ENCODE results near the gene NPLOC4.

NPLOC4 gene

DNA sequence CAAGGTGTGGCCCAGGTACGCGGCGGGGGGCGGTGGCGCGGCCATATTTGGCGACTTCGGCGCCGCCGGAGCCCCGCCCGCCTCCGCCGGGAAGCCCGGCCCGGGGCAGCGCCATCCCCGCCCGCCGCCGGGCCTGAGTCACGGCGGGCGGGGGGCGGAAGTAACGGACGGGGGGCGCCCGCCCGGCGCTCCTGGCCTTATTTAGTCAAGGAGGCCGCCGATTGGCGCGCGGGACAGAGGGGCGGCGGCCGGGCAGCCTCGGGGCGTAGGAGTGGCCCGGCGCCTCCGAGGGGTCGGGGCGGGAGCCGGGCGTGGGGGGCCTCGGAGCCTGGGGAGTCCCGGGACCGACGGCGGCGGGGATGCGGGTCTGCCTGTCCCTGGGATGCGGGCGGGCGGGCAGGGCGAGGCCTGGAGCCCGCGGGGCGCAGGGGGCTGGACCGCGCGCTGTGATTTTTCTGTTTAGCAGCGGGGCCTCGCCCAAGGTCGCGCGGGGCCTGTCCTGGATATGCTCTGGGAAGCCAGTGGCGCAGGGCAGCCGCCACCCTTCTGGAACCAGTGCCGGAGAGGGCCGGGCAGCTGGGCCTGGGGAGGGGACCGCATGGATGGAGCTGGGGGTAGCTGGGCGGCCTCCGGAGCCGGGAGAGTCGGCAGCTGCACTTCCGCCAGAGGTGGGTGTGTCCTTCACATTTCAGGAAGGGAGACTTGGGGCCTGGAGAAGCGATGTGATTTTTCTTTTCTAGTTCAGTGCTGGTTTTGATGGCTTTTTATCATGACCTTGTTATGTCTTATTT lies 122.0 kb downstream of the NPLOC4 start:
- peak overlapping the region; percentile 78 to 87 for H3K4me3 ChIP-seq (ENCODE audit: low read length in 2 of 2)
- H3K9ac ChIP-seq (ENCODE audit: low read length in 2 of 2): peak overlapping the region; percentile 84 to 99
- no peaks in the 10 kb centered on the region for H3K9me3 ChIP-seq (ENCODE audit: control insufficient read depth in 2 of 2, low read length in 2 of 2)
- peaks cover 54% of the 10 kb centered on the region for H3K4me1 ChIP-seq (ENCODE audit: control insufficient read depth, insufficient read depth, low read length)
- H3K36me3 ChIP-seq (ENCODE audit: control insufficient read depth in 2 of 2, insufficient read depth in 2 of 2, low read length in 2 of 2): peaks cover 20 to 23% of the 10 kb centered on the region in 2 donors
- H3K27me3 ChIP-seq (ENCODE audit: control insufficient read depth in 1 of 2, insufficient read depth in 2 of 2, low read length in 2 of 2): no peaks in the 10 kb centered on the region
- peak overlapping the region; percentile 100 for H3K27ac ChIP-seq (ENCODE audit: low read length)

DNA sequence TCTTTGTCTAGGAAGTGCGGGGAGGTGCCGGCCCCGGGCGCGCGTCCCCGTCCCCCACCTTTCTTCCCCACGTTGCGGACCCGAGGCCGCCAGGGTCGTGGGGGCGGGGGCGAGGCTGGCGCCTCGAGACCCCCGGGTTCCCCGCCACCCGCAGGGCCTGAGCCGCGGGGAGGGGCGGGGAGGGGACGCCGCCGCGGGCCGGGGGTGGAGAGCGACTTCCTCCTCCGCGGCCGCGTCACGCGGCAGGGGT lies 122.5 kb downstream of the NPLOC4 start:
- peak overlapping the region; percentile 100 for H3K27ac ChIP-seq (ENCODE audit: low read length)
- H3K4me1 ChIP-seq (ENCODE audit: control insufficient read depth, insufficient read depth, low read length): peaks cover 50% of the 10 kb centered on the region
- peak overlapping the region; percentile 86 to 87 for H3K4me3 ChIP-seq (ENCODE audit: low read length in 2 of 2)
- H3K9ac ChIP-seq (ENCODE audit: low read length in 2 of 2): peak overlapping the region; percentile 99
- peaks cover 24 to 28% of the 10 kb centered on the region in 2 donors for H3K36me3 ChIP-seq (ENCODE audit: control insufficient read depth in 2 of 2, insufficient read depth in 2 of 2, low read length in 2 of 2)
- H3K27me3 ChIP-seq (ENCODE audit: control insufficient read depth in 1 of 2, insufficient read depth in 2 of 2, low read length in 2 of 2): no peaks in the 10 kb centered on the region
- no peaks in the 10 kb centered on the region for H3K9me3 ChIP-seq (ENCODE audit: control insufficient read depth in 2 of 2, low read length in 2 of 2)

DNA sequence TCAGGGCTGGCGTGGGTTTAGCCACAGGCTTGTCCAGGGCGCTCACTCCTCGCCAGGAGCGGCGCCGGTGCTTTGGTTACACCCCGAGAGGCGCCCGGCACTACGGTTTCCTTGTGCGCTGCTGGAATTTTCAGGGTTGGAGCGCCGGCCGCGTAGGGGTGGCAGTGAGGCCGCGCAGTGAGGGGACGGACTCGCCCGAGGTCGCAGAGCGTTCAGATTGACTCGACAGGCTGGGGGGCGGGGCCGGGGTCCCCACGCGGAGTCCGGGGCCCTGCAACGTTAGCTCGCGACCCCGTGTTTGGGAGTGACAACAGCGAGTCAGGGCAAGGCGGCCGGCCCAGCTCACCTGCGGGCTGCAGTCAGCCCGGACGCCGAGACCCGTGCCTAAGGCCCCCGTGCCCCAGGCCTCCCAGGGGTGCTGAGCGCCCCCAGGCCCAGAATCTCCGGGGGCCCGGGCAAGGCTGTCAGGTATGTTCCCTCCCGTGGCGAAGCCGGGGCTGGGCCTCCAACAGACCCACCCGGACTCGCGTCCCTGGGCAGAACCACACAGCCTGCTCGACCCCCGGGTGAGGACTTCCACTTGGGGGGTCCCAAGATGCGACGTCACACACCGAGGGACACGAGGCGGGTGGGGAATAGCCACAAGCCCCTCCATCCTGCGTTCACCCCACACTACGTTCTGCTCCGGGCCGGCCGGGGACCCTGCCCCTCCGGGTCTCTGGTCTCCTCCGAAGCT lies 123.0 kb downstream of the NPLOC4 start:
- Histone ChIP-seq H3K36me3 (ENCODE audit: control insufficient read depth in 2 of 2, insufficient read depth in 2 of 2, low read length in 2 of 2) (peaks cover 29 to 33% of the 10 kb centered on the region in 2 donors), H3K27me3 (ENCODE audit: control insufficient read depth in 1 of 2, insufficient read depth in 2 of 2, low read length in 2 of 2) (no peaks in the 10 kb centered on the region), H3K9ac (ENCODE audit: low read length in 2 of 2) (peak overlapping the region; percentile 99), H3K4me3 (ENCODE audit: low read length in 2 of 2) (peak overlapping the region; percentile 86 to 87), H3K27ac (ENCODE audit: low read length) (peak overlapping the region; percentile 100), H3K9me3 (ENCODE audit: control insufficient read depth in 2 of 2, low read length in 2 of 2) (no peaks in the 10 kb centered on the region), H3K4me1 (ENCODE audit: control insufficient read depth, insufficient read depth, low read length) (peaks cover 50% of the 10 kb centered on the region)

DNA sequence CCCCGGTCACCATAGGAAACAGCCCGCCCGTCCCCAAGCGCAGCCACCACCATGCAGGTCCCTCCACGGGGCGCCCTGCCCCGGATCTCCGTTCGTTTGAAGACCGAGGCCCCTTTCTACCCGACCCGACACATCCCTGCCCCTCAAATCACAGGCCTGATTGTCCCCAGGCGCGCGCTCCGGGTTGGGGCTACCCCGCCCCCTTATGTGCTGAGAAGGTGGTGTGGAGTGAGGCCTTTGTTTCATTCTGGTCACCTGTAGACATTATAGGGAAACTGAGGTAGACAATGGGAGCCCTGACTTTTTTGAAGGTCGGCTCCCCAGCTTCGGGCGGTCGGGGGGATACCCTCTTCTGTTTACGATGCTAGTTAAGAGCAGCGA lies 123.5 kb downstream of the NPLOC4 start:
- H3K27me3 ChIP-seq (ENCODE audit: control insufficient read depth in 1 of 2, insufficient read depth in 2 of 2, low read length in 2 of 2): no peaks in the 10 kb centered on the region
- H3K27ac ChIP-seq (ENCODE audit: low read length): peak overlapping the region; percentile 100
- peaks cover 48% of the 10 kb centered on the region for H3K4me1 ChIP-seq (ENCODE audit: control insufficient read depth, insufficient read depth, low read length)
- H3K9me3 ChIP-seq (ENCODE audit: control insufficient read depth in 2 of 2, low read length in 2 of 2): no peaks in the 10 kb centered on the region
- H3K9ac ChIP-seq (ENCODE audit: low read length in 2 of 2): peak overlapping the region; percentile 99
- peaks cover 33 to 37% of the 10 kb centered on the region in 2 donors for H3K36me3 ChIP-seq (ENCODE audit: control insufficient read depth in 2 of 2, insufficient read depth in 2 of 2, low read length in 2 of 2)
- peak overlapping the region; percentile 86 to 87 for H3K4me3 ChIP-seq (ENCODE audit: low read length in 2 of 2)

DNA sequence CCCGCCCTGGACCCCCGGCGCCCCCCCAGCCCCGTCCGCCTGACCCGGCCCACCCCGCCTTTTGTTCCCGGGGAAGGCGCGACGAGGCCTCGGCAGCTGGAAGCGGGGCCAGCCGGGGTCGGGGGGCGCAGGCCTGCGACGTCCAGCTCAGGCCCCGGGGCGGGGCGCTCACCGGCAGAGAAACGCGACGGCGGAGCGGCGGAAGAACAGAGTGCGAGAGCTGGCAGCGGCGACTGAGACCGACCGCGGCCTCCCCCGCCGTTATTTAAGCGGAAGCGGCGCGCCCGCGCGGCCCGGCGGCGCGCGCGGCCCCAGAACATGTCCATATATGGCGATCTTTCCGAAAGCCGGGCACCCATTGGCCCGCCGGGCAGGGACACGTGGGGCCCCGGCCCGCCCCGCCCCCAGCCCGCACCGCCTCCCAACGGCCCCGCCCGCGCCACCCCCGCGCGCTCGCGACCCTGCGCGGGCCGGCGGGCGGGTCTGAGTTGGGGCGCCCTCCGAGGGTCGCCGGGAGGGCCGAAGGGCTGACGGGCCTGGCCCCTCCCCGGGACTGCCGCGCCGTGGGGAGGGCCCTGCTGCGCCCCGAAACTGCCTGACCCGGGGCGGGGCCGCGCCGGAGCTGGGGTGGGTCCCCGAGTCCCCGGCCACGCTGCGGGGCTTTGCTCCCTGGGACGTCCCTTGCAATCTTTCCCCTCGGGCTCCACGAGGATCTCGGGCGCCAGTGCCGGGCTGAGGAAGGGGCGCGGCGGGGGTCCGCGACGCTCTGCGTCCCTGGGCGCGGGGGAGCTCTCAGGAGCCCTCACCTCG lies 124.1 kb downstream of the NPLOC4 start, which contains the start of gene ACTG1:
Gene ACTG1 (minus strand): TSS at position 238 of the 810 bp plus-strand sequence. CDS start 445 bp downstream, outside the sequence.
- peak within 1 kb of the TSS; percentile 100 for H3K27ac ChIP-seq (ENCODE audit: low read length)
- H3K4me1 ChIP-seq (ENCODE audit: control insufficient read depth, insufficient read depth, low read length): peaks cover 42% of the 10 kb centered on the region
- H3K36me3 ChIP-seq (ENCODE audit: control insufficient read depth in 2 of 2, insufficient read depth in 2 of 2, low read length in 2 of 2): peaks cover 33 to 37% of the 10 kb centered on the region in 2 donors
- H3K9me3 ChIP-seq (ENCODE audit: control insufficient read depth in 2 of 2, low read length in 2 of 2): no peaks in the 10 kb centered on the region
- H3K27me3 ChIP-seq (ENCODE audit: control insufficient read depth in 1 of 2, insufficient read depth in 2 of 2, low read length in 2 of 2): no peaks in the 10 kb centered on the region
- peak within 1 kb of the TSS; percentile 99 for H3K9ac ChIP-seq (ENCODE audit: low read length in 2 of 2)
- peak within 1 kb of the TSS; percentile 98 to 99 for H3K4me3 ChIP-seq (ENCODE audit: low read length in 2 of 2)

DNA sequence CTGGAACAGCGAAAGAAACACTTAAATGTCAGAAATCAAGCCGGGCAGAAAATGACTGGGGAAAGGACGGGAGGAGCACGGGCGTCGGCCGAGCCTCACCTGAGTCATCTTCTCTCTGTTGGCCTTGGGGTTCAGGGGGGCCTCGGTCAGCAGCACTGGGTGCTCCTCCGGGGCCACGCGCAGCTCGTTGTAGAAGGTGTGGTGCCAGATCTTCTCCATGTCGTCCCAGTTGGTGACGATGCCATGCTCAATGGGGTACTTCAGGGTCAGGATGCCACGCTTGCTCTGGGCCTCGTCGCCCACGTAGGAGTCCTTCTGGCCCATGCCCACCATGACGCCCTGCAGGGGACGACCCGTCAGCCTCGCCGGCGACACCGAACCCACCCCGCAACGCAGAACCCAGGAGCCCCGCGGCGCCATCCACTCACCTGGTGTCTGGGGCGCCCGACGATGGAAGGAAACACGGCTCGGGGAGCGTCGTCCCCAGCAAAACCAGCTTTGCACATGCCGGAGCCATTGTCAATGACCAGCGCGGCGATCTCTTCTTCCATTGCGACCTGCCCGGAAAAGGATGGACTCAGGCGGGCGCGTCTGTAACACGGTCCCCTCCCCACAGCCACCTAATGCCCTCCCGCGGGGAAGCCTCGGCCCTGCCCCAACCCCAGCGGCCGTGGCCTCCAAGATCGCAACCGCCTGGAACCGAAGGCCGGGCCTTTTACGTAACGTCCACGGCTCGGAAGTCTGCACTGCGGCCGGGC lies 124.9 kb downstream of the NPLOC4 start:
- H3K9ac ChIP-seq (ENCODE audit: low read length in 2 of 2): peak overlapping the region; percentile 89 to 90
- H3K4me3 ChIP-seq (ENCODE audit: low read length in 2 of 2): peak overlapping the region; percentile 98 to 99
- peaks cover 36% of the 10 kb centered on the region for H3K4me1 ChIP-seq (ENCODE audit: control insufficient read depth, insufficient read depth, low read length)
- H3K36me3 ChIP-seq (ENCODE audit: control insufficient read depth in 2 of 2, insufficient read depth in 2 of 2, low read length in 2 of 2): peaks cover 33 to 37% of the 10 kb centered on the region in 2 donors
- H3K27me3 ChIP-seq (ENCODE audit: control insufficient read depth in 1 of 2, insufficient read depth in 2 of 2, low read length in 2 of 2): no peaks in the 10 kb centered on the region
- no peaks in the 10 kb centered on the region for H3K9me3 ChIP-seq (ENCODE audit: control insufficient read depth in 2 of 2, low read length in 2 of 2)
- peak overlapping the region; percentile 87 for H3K27ac ChIP-seq (ENCODE audit: low read length)

DNA sequence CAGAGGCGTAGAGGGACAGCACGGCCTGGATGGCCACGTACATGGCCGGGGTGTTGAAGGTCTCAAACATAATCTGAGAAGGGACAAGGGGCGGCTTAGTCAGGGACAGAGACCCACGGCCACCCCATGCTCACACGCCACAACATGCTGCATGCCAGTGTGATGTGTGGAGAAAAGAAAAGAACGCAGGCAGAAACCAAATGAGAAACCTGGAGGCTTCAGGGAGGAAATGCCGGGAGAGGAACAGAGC lies 125.4 kb downstream of the NPLOC4 start:
- Histone ChIP-seq H3K9me3 (ENCODE audit: control insufficient read depth in 2 of 2, low read length in 2 of 2) (no peaks in the 10 kb centered on the region), H3K9ac (ENCODE audit: low read length in 2 of 2) (peak overlapping the region; percentile 89 to 90), H3K36me3 (ENCODE audit: control insufficient read depth in 2 of 2, insufficient read depth in 2 of 2, low read length in 2 of 2) (peaks cover 33 to 37% of the 10 kb centered on the region in 2 donors), H3K27ac (ENCODE audit: low read length) (peak overlapping the region; percentile 87), H3K4me1 (ENCODE audit: control insufficient read depth, insufficient read depth, low read length) (peaks cover 31% of the 10 kb centered on the region), H3K27me3 (ENCODE audit: control insufficient read depth in 1 of 2, insufficient read depth in 2 of 2, low read length in 2 of 2) (no peaks in the 10 kb centered on the region), H3K4me3 (ENCODE audit: low read length in 2 of 2) (peak overlapping the region; percentile 98 to 99)

DNA sequence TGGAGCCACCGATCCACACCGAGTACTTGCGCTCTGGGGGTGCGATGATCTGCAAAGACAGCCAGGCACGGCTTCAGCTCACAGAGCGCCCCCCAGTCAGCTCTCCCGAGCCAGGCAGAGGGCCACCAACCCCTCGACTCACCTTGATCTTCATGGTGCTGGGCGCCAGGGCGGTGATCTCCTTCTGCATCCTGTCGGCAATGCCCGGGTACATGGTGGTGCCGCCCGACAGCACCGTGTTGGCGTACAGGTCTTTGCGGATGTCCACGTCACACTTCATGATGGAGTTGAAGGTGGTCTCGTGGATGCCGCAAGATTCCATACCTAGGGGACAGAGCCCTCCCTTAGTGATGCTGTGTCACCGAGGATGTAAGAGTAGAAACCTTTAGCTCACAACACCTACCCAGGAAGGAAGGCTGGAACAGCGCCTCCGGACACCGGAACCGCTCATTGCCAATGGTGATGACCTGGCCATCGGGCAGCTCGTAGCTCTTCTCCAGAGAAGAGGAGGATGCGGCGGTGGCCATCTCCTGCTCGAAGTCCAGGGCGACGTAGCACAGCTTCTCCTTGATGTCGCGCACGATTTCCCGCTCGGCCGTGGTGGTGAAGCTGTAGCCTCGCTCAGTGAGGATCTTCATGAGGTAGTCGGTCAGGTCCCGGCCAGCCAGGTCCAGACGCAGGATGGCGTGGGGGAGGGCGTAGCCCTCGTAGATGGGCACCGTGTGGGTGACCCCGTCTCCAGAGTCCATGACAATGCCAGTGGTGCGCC lies 125.9 kb downstream of the NPLOC4 start:
- Histone ChIP-seq H3K4me3 (ENCODE audit: low read length in 2 of 2) (peak overlapping the region; percentile 98 to 99), H3K27me3 (ENCODE audit: control insufficient read depth in 1 of 2, insufficient read depth in 2 of 2, low read length in 2 of 2) (no peaks in the 10 kb centered on the region), H3K36me3 (ENCODE audit: control insufficient read depth in 2 of 2, insufficient read depth in 2 of 2, low read length in 2 of 2) (peaks cover 33 to 37% of the 10 kb centered on the region in 2 donors), H3K27ac (ENCODE audit: low read length) (peak overlapping the region; percentile 87), H3K9me3 (ENCODE audit: control insufficient read depth in 2 of 2, low read length in 2 of 2) (no peaks in the 10 kb centered on the region), H3K9ac (ENCODE audit: low read length in 2 of 2) (peak overlapping the region; percentile 89 to 90), H3K4me1 (ENCODE audit: control insufficient read depth, insufficient read depth, low read length) (peaks cover 26% of the 10 kb centered on the region)

DNA sequence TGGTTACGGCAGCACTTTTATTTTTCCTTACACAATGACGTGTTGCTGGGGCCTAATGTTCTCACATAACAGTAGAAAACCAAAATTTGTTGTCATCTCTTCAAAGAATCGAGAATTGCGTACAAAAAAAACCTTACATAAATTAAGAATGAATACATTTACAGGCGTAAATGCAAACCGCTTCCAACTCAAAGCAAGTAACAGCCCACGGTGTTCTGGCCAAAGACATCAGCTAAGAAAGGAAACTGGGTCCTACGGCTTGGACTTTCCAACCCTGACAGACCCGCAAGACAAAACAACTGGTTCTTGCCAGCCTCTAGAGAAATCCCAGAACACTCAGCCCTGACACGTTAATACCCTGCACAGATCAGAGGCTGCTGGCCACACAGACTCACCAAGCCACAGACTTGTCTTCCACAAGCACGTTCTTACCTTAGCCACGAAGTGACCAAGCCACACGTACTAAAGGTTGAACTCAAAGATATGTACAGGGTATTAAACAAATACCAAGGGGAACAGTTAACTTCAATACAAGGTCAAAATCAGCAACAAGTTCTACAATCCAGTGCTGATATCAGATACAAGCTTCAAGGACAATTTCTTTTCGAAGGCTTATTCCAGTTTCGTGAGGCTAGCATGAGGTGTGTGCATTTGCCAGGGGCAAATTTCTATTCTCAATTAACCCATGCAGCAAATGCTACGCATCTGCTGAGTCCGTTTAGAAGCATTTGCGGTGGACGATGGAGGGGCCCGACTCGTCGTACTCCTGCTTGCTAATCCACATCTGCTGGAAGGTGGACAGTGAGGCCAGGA lies 126.7 kb downstream of the NPLOC4 start:
- peak overlapping the region; percentile 98 to 99 for H3K4me3 ChIP-seq (ENCODE audit: low read length in 2 of 2)
- no peaks in the 10 kb centered on the region for H3K27me3 ChIP-seq (ENCODE audit: control insufficient read depth in 1 of 2, insufficient read depth in 2 of 2, low read length in 2 of 2)
- no peaks in the 10 kb centered on the region for H3K9me3 ChIP-seq (ENCODE audit: control insufficient read depth in 2 of 2, low read length in 2 of 2)
- peaks cover 33 to 37% of the 10 kb centered on the region in 2 donors for H3K36me3 ChIP-seq (ENCODE audit: control insufficient read depth in 2 of 2, insufficient read depth in 2 of 2, low read length in 2 of 2)
- peaks cover 18% of the 10 kb centered on the region for H3K4me1 ChIP-seq (ENCODE audit: control insufficient read depth, insufficient read depth, low read length)
- H3K9ac ChIP-seq (ENCODE audit: low read length in 2 of 2): peak overlapping the region; percentile 89 to 90
- peak overlapping the region; percentile 62 for H3K27ac ChIP-seq (ENCODE audit: low read length)

Measured in stomach smooth muscle (tissue), 2 donors.